ENCODE data around the gene DAD1.
"Not testable (repeated sequence)": the region's sequence is repeated elsewhere in the genome, so short reads cannot be mapped to it uniquely, and the experiment has no call there.

DAD1 gene

DNA sequence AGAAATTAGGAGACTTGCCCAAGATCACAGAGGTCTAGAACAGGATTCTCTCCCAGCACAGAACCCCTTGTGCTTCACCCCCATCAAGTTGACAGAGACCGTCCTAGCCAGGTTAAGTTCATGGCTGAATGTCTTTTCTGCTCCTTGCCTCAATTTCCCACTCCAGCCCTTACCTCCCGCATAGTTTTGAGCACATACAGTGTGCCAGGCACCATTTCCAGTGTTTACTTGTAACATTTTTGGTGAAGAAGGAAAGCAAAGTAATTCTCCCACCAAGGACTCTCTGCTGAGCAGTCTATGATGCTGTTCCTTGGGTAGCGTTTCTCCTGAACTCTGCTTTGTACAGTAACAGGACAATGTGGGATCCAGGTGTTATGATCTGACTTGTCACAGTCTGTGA, 10.3 kb upstream of the DAD1 start:
- DNase-seq (ENCODE audit: low spot score): no peak

DNA sequence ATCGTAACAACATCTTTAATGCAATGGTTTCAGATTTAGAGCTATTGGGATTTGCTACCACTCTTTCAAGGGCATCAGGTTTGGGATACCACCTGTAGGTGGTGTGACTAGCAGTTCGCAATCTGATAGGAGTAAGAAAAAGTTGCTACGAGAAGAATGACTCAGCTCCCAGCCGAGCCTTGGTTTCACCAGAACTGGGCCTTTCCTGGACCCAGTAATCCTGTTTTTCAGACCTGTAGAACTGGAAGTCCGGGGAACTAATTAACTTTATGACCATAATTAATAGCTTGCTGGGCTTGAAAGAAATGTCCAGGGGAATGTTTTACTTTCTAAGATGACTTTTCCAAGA, 9.8 kb upstream of the DAD1 start:
- no peak for DNase-seq (ENCODE audit: low spot score)

GRCh38 chr14:22598099-22598895, 9.3 kb upstream of the DAD1 start, which contains the start of gene ABHD4:
Gene ABHD4 (plus strand): TSS chr14:22598300. CDS start chr14:22598307, 7 bp downstream.
- peak; percentile 35 for DNase-seq (ENCODE audit: low spot score)

- DNase-seq (ENCODE audit: low spot score): no peak
Observed at GRCh38 chr14:22597771-22598098, 8.7 kb upstream of the DAD1 start.

DNA sequence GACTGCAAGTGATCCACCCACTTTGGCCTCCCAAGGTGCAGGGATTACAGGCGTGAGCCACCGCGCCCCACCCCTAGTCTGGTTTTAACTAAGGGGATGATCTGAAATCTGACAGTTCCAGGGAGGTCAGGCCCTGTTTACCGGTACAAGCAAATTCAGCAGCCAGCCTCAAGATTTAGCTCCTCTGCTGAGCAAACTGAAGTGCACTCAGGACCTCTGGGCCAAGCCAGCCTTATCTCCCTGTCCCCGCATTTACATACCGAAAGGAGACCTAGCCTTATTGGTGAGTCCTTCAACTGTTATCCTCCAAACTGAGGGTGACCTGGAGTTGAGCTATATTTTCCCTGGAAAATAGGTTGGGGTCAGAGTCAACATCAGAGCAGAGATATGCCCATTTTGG, 8.2 kb upstream of the DAD1 start:
- DNase-seq (ENCODE audit: low spot score): no peak

GRCh38 chr14:22596354-22596879, 7.4 kb upstream of the DAD1 start:
- DNase-seq (ENCODE audit: low spot score): no peak

DNA sequence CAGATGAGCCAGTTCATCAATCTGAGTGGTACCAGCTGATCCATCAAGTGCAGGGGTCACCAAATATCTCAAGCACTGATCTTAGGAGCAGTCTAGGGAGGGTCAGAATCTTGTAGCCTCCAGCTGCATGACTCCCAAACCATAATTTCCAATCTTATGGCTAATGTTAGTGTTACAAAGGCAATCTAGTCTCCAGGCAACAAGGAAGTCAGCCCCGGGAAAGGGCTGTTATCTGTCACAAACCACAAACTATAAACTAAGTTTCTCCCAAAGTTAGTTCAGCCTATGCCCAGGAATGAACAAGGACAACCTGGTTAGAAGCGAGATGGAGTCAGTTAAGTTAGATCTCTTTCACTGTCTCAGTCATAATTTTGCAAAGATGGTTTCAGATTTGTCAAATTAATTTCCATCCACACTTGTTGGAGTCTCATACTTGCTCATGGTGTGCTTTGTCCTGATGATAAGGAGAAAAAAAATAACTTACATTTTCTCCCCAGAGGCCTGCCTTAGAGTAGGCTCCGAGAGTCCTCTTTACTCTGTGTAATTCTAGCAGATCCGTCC, 5.2 kb upstream of the DAD1 start:
- DNase-seq (ENCODE audit: low spot score): no peak

GRCh38 chr14:22593601-22594000, 4.6 kb upstream of the DAD1 start:
- no peak for DNase-seq (ENCODE audit: low spot score)

DNA sequence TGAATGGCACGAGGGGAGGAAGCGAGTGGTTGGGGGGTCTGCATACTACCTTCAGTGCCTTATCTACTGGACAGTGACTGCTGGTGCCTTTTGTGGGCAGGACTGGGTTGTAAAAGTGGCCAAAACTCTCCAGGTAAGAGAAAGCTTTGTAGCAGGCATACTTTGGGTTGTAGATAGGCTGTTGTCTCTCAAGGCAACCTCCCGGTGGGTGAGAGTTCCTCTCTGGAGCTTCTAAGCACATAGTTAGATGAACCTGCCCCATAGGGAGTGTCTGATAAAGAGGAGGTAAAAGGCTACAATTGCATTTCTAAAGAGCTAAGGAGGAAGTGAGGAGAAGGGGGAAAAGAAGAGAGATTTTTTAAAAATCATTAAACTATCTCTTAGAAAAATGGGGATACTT, 4.2 kb upstream of the DAD1 start:
- no peak for DNase-seq (ENCODE audit: low spot score)

DNA sequence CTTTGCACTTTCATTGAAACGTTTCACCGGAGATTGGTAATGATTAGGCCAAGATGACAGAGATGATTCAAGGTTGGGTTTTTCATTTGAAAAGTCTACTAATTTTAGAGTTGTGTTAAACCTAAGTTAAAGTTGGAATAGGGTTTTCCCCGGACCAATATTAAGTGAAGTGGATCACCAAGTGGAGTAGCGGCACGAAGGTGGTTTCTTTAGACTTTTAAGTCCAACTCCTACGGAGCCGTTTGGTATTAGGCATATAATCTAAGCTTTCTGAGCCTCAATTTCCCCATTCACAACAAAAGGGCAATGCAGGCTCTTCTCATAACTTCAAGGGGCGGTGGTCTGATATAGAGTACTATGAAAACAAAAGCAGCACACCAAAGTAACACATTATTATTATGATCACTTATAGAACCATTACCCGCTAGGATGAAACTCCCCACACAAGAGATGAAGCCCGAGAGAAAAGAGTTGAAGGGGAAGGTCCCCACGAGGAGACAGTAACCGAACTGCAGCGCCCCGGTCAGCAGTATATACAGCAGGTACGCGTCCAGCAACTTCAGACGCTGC, 413 bp downstream of the DAD1 start:
- DNase-seq (ENCODE audit: low spot score): no peak

DNA sequence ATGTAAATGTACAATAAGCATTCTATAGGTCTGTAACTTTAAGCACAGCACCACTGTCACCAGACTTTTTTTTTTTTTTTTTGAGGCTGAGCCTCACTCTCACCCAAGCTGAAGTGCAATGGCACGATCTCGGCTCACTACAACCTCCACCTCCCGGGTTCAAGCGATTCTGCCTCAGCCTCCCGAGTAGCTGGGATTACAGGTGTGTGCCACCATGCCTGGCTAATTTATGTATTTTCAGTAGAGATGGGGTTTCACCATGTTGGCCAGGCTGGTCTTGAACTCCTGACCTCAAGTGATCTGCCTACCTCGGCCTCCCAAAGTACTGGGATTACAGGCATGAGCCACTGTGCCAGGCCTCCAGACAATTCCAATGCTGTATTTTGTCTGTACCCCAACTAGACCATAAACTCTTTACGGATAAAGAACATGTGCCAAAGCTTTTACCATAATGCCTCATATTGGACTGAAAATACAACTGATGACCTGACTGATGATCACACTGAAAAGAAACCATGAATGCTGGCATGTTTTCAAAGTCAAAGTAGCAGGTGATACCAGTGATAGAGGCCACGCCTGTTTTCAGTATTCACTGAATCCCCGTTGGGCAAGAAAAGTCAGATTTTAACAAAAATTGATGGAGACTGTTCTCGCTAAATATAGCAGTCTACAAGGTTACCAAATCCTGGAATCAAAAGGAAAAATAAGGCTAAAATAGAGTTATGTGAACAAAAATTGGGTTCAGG, 1.2 kb downstream of the DAD1 start:
- not testable (repeated sequence) for DNase-seq (ENCODE audit: low spot score)

- no peak for DNase-seq (ENCODE audit: low spot score)
Observed at GRCh38 chr14:22587247-22587646, 1.8 kb downstream of the DAD1 start.

- no peak for DNase-seq (ENCODE audit: low spot score)
Observed at GRCh38 chr14:22583994-22584393, 5.0 kb downstream of the DAD1 start.

GRCh38 chr14:22580625-22581024, 8.4 kb downstream of the DAD1 start:
- DNase-seq (ENCODE audit: low spot score): no peak

- no peak for DNase-seq (ENCODE audit: low spot score)
Observed at GRCh38 chr14:22579881-22580280, 9.1 kb downstream of the DAD1 start.

- no peak for DNase-seq (ENCODE audit: low spot score)
Observed at GRCh38 chr14:22579236-22579635, 9.8 kb downstream of the DAD1 start.

- no peak for DNase-seq (ENCODE audit: low spot score)
Observed at GRCh38 chr14:22577334-22577908, 11.6 kb downstream of the DAD1 start.

DNA sequence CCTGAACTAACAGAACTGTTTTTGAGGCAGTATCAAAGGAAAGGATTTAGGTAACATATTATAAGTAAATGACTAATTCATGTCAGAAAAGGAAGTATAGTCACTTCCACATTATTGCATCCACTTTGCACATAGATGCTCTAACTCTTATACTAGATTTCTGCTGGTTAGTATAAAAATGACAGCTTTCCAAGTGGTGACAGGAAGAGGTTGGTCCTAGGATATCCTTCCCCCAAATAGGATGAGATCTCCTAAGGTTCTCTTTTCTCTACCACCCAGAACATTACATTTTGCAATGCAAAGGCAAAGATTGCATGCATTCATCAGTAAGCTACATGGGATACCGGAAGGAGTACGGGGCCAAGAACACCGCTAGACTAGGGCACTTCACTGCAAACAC, 15.2 kb downstream of the DAD1 start:
- DNase-seq (ENCODE audit: low spot score): no peak

GRCh38 chr14:22572562-22573058, 16.4 kb downstream of the DAD1 start:
- no peak for DNase-seq (ENCODE audit: low spot score)

DNA sequence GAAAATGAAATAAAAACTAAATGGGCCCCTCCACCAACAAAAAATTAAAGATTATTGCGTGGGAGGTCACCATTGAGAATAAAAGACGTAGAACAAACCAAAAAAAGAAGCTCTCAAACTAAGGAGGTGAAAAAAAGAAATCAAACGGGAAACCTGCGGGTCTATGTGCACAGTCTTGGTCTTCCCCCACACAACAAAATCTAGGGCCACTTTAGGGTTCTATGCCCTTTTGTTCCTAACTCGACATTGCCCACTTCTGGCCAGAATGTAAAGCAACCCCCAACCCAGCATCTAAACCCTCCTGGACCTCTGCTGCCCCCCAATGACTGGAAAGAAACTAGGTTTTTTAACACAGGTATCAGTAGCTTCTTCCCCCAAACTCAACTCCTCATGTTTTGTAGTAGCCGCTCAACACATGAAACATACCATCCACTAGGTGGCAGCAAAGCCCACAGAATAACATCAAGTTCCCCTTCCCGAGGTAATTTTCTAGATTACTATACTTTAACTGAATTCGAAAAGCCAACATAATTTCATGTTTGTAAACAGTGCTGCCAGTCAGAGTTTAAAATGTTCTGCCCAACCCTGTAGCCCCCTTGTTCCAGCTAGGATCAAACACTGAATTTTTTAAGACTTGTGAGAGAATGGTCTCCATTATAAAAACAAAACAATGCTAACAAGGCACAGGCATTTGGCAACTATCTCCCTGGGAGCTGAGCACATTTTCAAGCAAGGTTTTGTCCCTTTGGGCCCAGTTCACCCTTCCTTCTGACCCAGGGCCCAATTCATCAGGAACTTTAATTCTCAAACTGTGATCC, 18.7 kb downstream of the DAD1 start:
- DNase-seq (ENCODE audit: low spot score): peak; percentile 78

DNA sequence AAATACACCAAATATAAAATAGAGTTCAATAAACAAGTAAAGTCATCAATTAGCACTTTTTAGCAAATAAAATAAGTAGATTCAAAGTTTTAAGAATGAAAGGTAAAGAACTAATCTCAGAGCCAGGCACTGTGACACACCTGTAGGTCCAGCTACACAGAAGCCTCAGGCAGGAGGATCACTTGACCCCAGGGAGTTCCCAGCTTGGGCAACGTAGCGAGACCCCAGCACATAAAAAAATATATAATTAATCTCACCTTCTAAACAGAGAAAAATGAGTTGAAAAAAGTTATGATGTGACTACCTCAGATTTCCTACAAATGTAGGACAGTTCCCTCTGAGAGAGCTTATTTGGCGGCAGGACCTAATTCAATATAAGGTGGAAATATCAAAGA, 19.3 kb downstream of the DAD1 start:
- no peak for DNase-seq (ENCODE audit: low spot score)
